GM06990 (cell line): ENCODE data around the gene PKP2.

Experiments
- DNase-seq: peaks from one replicate; pipeline ENCODE4 v3.0.0-alpha.2; 2011; ENCODE audit not compliant: insufficient read length; ENCODE audit errors: extremely low read depth
- H3K27me3 ChIP-seq: replicated peaks from 2 replicates; pipeline ENCODE4 v1.6.0; 2011; ENCODE audit warnings: low read length; ENCODE audit not compliant: control insufficient read depth, insufficient read depth
- H3K36me3 ChIP-seq: 2 replicates; pipeline ENCODE4 v1.5.1; 2011; ENCODE audit warnings: low read length; ENCODE audit not compliant: control insufficient read depth, insufficient read depth
- H3K4me3 ChIP-seq: replicated peaks from 2 replicates; pipeline ENCODE4 v1.5.1; 2011; ENCODE audit warnings: low read depth, mild to moderate bottlenecking, control low read depth, low read length
- CTCF ChIP-seq: IDR thresholded peaks from 2 replicates; pipeline ENCODE4 v1.5.1; 2011; ENCODE audit warnings: low read length, control low read depth, mild to moderate bottlenecking, inconsistent platforms; ENCODE audit not compliant: insufficient read depth, poor library complexity, severe bottlenecking

The PKP2 gene

DNA sequence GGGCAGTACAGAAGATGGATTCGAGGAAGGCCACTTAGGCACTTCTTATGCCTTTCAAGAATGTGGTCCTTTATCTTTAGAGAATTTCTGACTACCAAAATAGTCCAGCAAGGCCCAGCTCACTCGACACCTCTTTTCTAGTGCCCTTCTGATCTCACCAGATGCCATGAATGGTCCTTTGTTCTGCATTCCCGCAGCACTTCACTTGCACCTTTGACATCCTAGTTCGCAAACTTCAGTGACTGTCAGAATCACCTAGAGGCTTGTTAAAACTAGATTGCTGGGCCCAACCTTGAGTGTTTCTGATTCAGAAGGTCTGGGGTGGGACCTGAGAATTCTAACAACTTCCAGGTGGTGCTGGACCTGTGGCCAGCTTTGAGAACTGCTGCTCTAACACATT lies 56.7 kb downstream of the PKP2 start:
- DNase-seq = no peak
- TF ChIP-seq CTCF = no peak
- no peaks in the 10 kb centered on the region for H3K36me3 ChIP-seq
- H3K4me3 ChIP-seq = no peak overlapping the region
- no peaks in the 10 kb centered on the region for H3K27me3 ChIP-seq

- no peaks in the 10 kb centered on the region for H3K36me3 ChIP-seq
- H3K27me3 ChIP-seq = no peaks in the 10 kb centered on the region
- no peak overlapping the region for H3K4me3 ChIP-seq
- DNase-seq = no peak
- TF ChIP-seq CTCF = no peak
Observed at GRCh38 chr12:32837974-32838373, 58.6 kb downstream of the PKP2 start.

GRCh38 chr12:32836710-32837109 lies 59.9 kb downstream of the PKP2 start:
- no peak for TF ChIP-seq CTCF
- no peak for DNase-seq
- Histone ChIP-seq H3K36me3 (no peaks in the 10 kb centered on the region), H3K4me3 (no peak overlapping the region), H3K27me3 (no peaks in the 10 kb centered on the region)

GRCh38 chr12:32834122-32834521 lies 62.5 kb downstream of the PKP2 start:
- no peak for TF ChIP-seq CTCF
- DNase-seq = no peak
- no peaks in the 10 kb centered on the region for H3K27me3 ChIP-seq
- H3K36me3 ChIP-seq = no peaks in the 10 kb centered on the region
- no peak overlapping the region for H3K4me3 ChIP-seq

GRCh38 chr12:32828552-32828951 lies 68.0 kb downstream of the PKP2 start:
- H3K36me3 ChIP-seq = no peaks in the 10 kb centered on the region

More at GRCh38 chr12:32828552-32828951, 68.0 kb downstream of the PKP2 start:
- H3K4me3 ChIP-seq = no peak overlapping the region
- no peaks in the 10 kb centered on the region for H3K27me3 ChIP-seq
- no peak for TF ChIP-seq CTCF
- DNase-seq = no peak
